22Rv1 (cell line): ENCODE results near the gene POP4.

Experiments
- ZFX ChIP-seq: fragments of 450-650 bp; IDR thresholded peaks from 2 replicates; pipeline ENCODE4 v1.6.1; 2017; ENCODE audit warnings: antibody characterized with exemption, borderline replicate concordance
- TF ChIP-seq, protein P1 (sequence below): fragments of 450-650 bp; IDR thresholded peaks from 2 replicates; pipeline ENCODE4 v1.5.1; 2017; ENCODE audit warnings: mild to moderate bottlenecking

- TF ChIP-seq, protein P1, sequence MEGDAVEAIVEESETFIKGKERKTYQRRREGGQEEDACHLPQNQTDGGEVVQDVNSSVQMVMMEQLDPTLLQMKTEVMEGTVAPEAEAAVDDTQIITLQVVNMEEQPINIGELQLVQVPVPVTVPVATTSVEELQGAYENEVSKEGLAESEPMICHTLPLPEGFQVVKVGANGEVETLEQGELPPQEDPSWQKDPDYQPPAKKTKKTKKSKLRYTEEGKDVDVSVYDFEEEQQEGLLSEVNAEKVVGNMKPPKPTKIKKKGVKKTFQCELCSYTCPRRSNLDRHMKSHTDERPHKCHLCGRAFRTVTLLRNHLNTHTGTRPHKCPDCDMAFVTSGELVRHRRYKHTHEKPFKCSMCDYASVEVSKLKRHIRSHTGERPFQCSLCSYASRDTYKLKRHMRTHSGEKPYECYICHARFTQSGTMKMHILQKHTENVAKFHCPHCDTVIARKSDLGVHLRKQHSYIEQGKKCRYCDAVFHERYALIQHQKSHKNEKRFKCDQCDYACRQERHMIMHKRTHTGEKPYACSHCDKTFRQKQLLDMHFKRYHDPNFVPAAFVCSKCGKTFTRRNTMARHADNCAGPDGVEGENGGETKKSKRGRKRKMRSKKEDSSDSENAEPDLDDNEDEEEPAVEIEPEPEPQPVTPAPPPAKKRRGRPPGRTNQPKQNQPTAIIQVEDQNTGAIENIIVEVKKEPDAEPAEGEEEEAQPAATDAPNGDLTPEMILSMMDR, result no peak
- no peak for TF ChIP-seq ZFX
These were observed 32.6 kb upstream of the POP4 start for GRCh38 chr19:29573486-29573885.
